Dedifferentiated amniotic fluid mesenchymal stem cell (primary cell): ENCODE measurements around the gene OR1K1.
"Not testable (repeated sequence)": the region's sequence is repeated elsewhere in the genome, so short reads cannot be mapped to it uniquely, and the experiment has no call there.

ENCODE experiments used
- DNase-seq: peaks from one replicate; pipeline ENCODE4 v3.0.0-alpha.2; 2016; ENCODE audit errors: extremely low spot score

Gene OR1K1

GRCh38 chr9:122812736-122813135, 12.8 kb downstream of the OR1K1 start:
- DNase-seq, result no peak

- no peak for DNase-seq
Observed at GRCh38 chr9:122814545-122814944, 14.6 kb downstream of the OR1K1 start.

- no peak for DNase-seq
Observed at GRCh38 chr9:122815544-122815943, 15.6 kb downstream of the OR1K1 start.

- no peak for DNase-seq
Observed at GRCh38 chr9:122816163-122816867, 16.4 kb downstream of the OR1K1 start.

- peak; percentile 29 for DNase-seq
Observed at GRCh38 chr9:122819326-122819725, 19.4 kb downstream of the OR1K1 start.

GRCh38 chr9:122819791-122820489, 20.0 kb downstream of the OR1K1 start:
- no peak for DNase-seq

- DNase-seq, result no peak
Observed at GRCh38 chr9:122820490-122820845, 20.5 kb downstream of the OR1K1 start.

- DNase-seq, result no peak
Observed at GRCh38 chr9:122821278-122821943, 21.5 kb downstream of the OR1K1 start.

GRCh38 chr9:122822056-122822455, 22.1 kb downstream of the OR1K1 start:
- no peak for DNase-seq

GRCh38 chr9:122822938-122823337, 23.0 kb downstream of the OR1K1 start:
- DNase-seq, result no peak

GRCh38 chr9:122827761-122828093, 27.8 kb downstream of the OR1K1 start:
- peak; percentile 47 for DNase-seq

GRCh38 chr9:122828965-122829284, 29.0 kb downstream of the OR1K1 start:
- not testable (repeated sequence) for DNase-seq

- no peak for DNase-seq
Observed at GRCh38 chr9:122832194-122832593, 32.3 kb downstream of the OR1K1 start.

- DNase-seq, result no peak
Observed at GRCh38 chr9:122835313-122835731, 35.4 kb downstream of the OR1K1 start.

- no peak for DNase-seq
Observed at GRCh38 chr9:122837266-122837850, 37.4 kb downstream of the OR1K1 start.

GRCh38 chr9:122838441-122838840, 38.5 kb downstream of the OR1K1 start:
- DNase-seq, result not testable (repeated sequence)

- no peak for DNase-seq
Observed at GRCh38 chr9:122841501-122841900, 41.6 kb downstream of the OR1K1 start.

GRCh38 chr9:122844137-122844536, 44.2 kb downstream of the OR1K1 start:
- DNase-seq, result no peak

- DNase-seq, result no peak
Observed at GRCh38 chr9:122845116-122845515, 45.2 kb downstream of the OR1K1 start.

- no peak for DNase-seq
Observed at GRCh38 chr9:122846371-122846940, 46.5 kb downstream of the OR1K1 start.

GRCh38 chr9:122848256-122848943, 48.5 kb downstream of the OR1K1 start:
- DNase-seq, result no peak
